Motor neuron (in vitro differentiated cells): ENCODE results near the gene FAM229B. TPM values are rescaled to one million over a fixed set of nuclear protein-coding genes. Genes with fewer than 3 reads are reported as not detected.
A peak's percentile ranks its signal among the peaks of the same experiment; 100 is the strongest.
"Not testable (repeated sequence)": the region's sequence is repeated elsewhere in the genome, so short reads cannot be mapped to it uniquely, and the experiment has no call there.

Experiments used
- ATAC-seq, 8 experiments: fragments of 200-7000 bp; cut with Tn5 transposase; replicated peaks in 6 of 8; 2 replicates each; pipeline ENCODE4 v1.8.0; 2021; ENCODE audit warnings: mild to moderate bottlenecking in 8 of 8, moderate library complexity in 8 of 8
- H3K27ac ChIP-seq, 2 donors: fragments of 250-450 bp; sonication (Bioruptor Pico); 2 replicates each; pipeline ENCODE4 v1.9.0; 2021; ENCODE audit warnings: antibody characterized with exemption in 2 of 2, mild to moderate bottlenecking in 2 of 2, moderate library complexity in 1 of 2
- H3K4me1 ChIP-seq, 2 donors: fragments of 250-450 bp; sonication (Bioruptor Pico); replicated peaks in 1 of 2; 2 replicates each; pipeline ENCODE4 v1.6.1; 2021; ENCODE audit warnings: antibody characterized with exemption in 2 of 2, mild to moderate bottlenecking in 2 of 2, moderate library complexity in 1 of 2
- H3K4me3 ChIP-seq, 5 donors: fragments of 250-450 bp; sonication (Bioruptor Pico); 2 replicates each; pipeline ENCODE4 v1.9.0; 2021; ENCODE audit warnings: antibody characterized with exemption in 5 of 5, mild to moderate bottlenecking in 5 of 5, moderate library complexity in 4 of 5
- WGBS, 10 experiments: fragments of 450-650 bp; shearing (Covaris generic); methylation state at CpG; one replicate each; pipeline ENCODE4 v1.0.0; 2022; 5-methylcytosine and 5-hydroxymethylcytosine counted together
- in situ Hi-C, 9 experiments: fragments of 400-800 bp; cut with MboI; loops; one replicate each; pipeline ENCODE4 v1.15.0; 2021; ENCODE audit warnings: low sequenced_read_pairs in 9 of 9, low pct_unique_long_range_greater_than_20kb in 2 of 9; ENCODE audit not compliant: unreplicated experiment in 9 of 9
- total RNA-seq, 8 experiments: library from RNA; unstranded; fragments of 300-600 nt; gene quantifications; 2 replicates each; pipeline versions ENCODE4 v1.2.3 to v1.2.4, GENCODE V29; 2022

FAM229B gene
- total RNA-seq, 8 experiments from 2014 or later, result 10.7 to 121 (median 82.9) TPM

DNA sequence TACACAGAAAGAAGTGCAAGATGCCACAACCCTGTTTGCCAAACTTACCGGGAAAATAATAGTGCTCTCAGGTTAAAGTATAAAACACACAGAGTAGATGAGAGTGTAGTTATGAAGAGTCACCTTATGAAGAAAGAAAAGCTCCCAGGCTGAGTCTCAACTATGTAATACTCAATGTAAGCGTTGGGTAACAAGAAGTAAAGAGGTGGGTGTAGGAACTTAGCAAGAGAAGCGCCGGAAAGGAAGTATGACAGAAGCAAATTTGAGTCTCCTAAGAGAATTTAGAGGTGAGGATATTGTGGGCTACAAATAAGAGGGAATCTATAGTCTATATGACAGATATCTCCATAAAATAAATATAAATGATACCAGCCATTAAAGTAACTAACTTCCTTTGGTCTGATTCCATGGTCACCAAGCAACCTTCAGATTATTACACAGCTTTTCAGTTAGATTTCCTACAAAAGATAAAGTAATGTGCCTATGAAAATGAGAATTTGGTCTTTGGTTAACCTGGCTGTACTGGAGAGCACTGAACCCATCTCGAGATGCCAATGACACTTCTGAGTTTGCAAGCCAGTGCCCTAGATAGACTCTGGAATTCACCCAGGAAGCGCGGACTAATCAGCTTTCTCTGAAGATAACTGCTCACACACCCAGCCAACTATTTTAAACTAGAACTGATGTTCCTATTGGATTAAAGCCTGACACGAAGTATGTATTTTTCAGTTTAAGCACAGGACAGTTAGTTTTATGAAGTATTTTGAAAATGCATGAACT is 1.9 kb upstream of the FAM229B start:
- 50 to 100% (median 91%) methylated on average over 1 to 8 of the region's 8 CpGs for WGBS, 10 experiments
- H3K4me3 ChIP-seq, result no peak overlapping the region

DNA sequence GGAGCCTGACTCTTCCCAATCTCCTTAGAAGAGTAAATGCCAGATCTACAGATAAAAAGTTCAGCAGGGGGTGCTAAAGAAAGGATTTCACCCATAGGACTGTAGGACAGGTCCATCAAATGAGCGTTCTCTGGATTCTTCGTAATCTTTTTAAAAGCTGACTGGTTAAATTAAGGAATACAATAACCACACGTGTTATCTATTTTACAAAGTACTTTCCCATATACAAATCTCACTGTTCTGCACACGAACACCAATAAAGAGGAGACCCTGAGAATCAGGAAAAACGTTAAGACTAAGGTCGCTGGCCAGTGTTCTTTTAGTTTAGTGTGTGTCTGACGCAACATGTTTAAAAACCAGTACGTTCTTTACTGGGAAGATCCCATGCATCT is 651 bp upstream of the FAM229B start:
- WGBS, 10 experiments, result 0 to 5% (median 0%) methylated on average over 3 to 8 of the region's 8 CpGs; no CpG with 5 or more reads in 1 of the 10 experiments
- Histone ChIP-seq H3K27ac (peak overlapping the region; percentile 73 to 90), H3K4me3 (peak overlapping the region; percentile 55 to 96 (median 70)), H3K4me1 (peaks cover 4 to 17% of the 10 kb centered on the region in 2 donors)
- peak; percentile 6 to 51 (median 14) for ATAC-seq
- in situ Hi-C loops, result no loop called here

More for the DNA sequence above, 1.9 kb upstream of the FAM229B start:
- in situ Hi-C loops, result no loop called here
- Histone ChIP-seq H3K4me1 (peaks cover 4 to 17% of the 10 kb centered on the region in 2 donors), H3K27ac (no peak overlapping the region)
- ATAC-seq, result no peak

GRCh38 chr6:112087916-112088315 is 525 bp downstream of the FAM229B start:
- in situ Hi-C loops, result no loop called here
- Histone ChIP-seq H3K27ac (peak overlapping the region; percentile 73 to 90), H3K4me1 (peaks cover 4 to 17% of the 10 kb centered on the region in 2 donors), H3K4me3 (peak overlapping the region; percentile 55 to 96 (median 70))
- 0 to 38% (median 12%) methylated on average over 2 to 7 of the region's 7 CpGs for WGBS, 10 experiments
- peak in 2 of 8 experiments; percentile 1 for ATAC-seq

- no peak for ATAC-seq
- Histone ChIP-seq H3K4me1 (no peaks in the 10 kb centered on the region), H3K27ac (no peak overlapping the region), H3K4me3 (no peak overlapping the region)
- WGBS, 10 experiments, result 64 to 100% (median 86%) methylated on average over 1 to 2 of the region's 2 CpGs; no CpG with 5 or more reads in 3 of the 10 experiments
- in situ Hi-C loops, result no loop called here
Observed at GRCh38 chr6:112096901-112097300, 9.5 kb downstream of the FAM229B start.

GRCh38 chr6:112100561-112100960 is 13.2 kb downstream of the FAM229B start:
- in situ Hi-C loops, result no loop called here
- Histone ChIP-seq H3K4me3 (no peak overlapping the region), H3K4me1 (no peaks in the 10 kb centered on the region), H3K27ac (no peak overlapping the region)
- no peak for ATAC-seq
- 53 to 100% (median 66%) methylated on average over 1 to 4 of the region's 4 CpGs; no CpG with 5 or more reads in 2 of the 10 experiments for WGBS, 10 experiments

- H3K4me1 ChIP-seq, in situ Hi-C loops, H3K4me3 ChIP-seq, H3K27ac ChIP-seq, ATAC-seq: not testable (repeated sequence)
- no CpG with 5 or more reads among the region's 2 CpGs for WGBS, 10 experiments
Observed at GRCh38 chr6:112106026-112106425, 18.6 kb downstream of the FAM229B start.

GRCh38 chr6:112106562-112106961 is 19.2 kb downstream of the FAM229B start:
- no peak overlapping the region for H3K27ac ChIP-seq
- in situ Hi-C loops, result no loop called here
- peak in 3 of 8 experiments; percentile 6 to 14 (median 10) for ATAC-seq
- WGBS, 10 experiments, result 33 to 100% (median 80%) methylated on average over 1 to 2 of the region's 2 CpGs; no CpG with 5 or more reads in 5 of the 10 experiments
- H3K4me3 ChIP-seq, result no peak overlapping the region
- no peaks in the 10 kb centered on the region for H3K4me1 ChIP-seq

GRCh38 chr6:112109262-112109661 is 21.9 kb downstream of the FAM229B start:
- Histone ChIP-seq H3K27ac (no peak overlapping the region), H3K4me1 (peaks cover 0 to 5% of the 10 kb centered on the region in 2 donors), H3K4me3 (no peak overlapping the region)
- peak in 5 of 8 experiments; percentile 30 to 76 (median 70) for ATAC-seq
- WGBS, 10 experiments, result 0 to 100% (median 34%) methylated on average over 1 to 9 of the region's 9 CpGs; no CpG with 5 or more reads in 1 of the 10 experiments
- in situ Hi-C loops, result no loop called here

GRCh38 chr6:112113431-112113830 is 26.0 kb downstream of the FAM229B start:
- H3K4me1 ChIP-seq, result peaks cover 0 to 5% of the 10 kb centered on the region in 2 donors
- H3K27ac ChIP-seq, result no peak overlapping the region
- in situ Hi-C loops, result no loop called here
- no peak overlapping the region for H3K4me3 ChIP-seq
- 48 to 94% (median 80%) methylated on average over 1 to 3 of the region's 3 CpGs; no CpG with 5 or more reads in 3 of the 10 experiments for WGBS, 10 experiments
- no peak for ATAC-seq

- H3K27ac ChIP-seq, result no peak overlapping the region
- H3K4me3 ChIP-seq, result no peak overlapping the region
- ATAC-seq, result no peak
- in situ Hi-C loops, result no loop called here
- peaks cover 0 to 5% of the 10 kb centered on the region in 2 donors for H3K4me1 ChIP-seq
Observed at GRCh38 chr6:112113918-112114317, 26.5 kb downstream of the FAM229B start.

- WGBS, 10 experiments, result 83 to 100% (median 91%) methylated on average over 2 to 3 of the region's 3 CpGs
- in situ Hi-C loops, result no loop called here
Observed at GRCh38 chr6:112114577-112115223, 27.3 kb downstream of the FAM229B start.

DNA sequence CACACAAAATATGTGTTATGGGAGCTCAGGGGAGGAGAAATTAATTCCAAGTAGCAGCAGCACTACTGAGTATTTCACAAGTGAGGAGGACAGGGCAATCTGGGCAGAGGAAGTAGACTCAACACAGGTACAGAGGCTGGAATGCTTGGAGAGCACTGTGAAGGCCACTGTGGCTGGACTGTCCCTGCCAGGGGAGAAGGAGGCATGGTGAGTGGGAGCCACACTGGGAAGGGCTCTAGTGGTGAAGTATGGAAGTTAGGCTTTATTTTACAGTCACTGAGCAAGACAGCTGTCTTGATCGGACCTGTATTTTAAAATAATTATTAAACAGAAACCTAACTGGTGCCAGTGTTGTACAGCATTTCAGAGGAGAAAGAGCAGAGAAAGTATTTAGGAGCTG is 28.8 kb downstream of the FAM229B start:
- H3K27ac ChIP-seq, result no peak overlapping the region
- 83 to 100% (median 100%) methylated on average over 1 of the region's 1 CpG; no CpG with 5 or more reads in 3 of the 10 experiments for WGBS, 10 experiments
- H3K4me1 ChIP-seq, result peaks cover 0 to 5% of the 10 kb centered on the region in 2 donors
- H3K4me3 ChIP-seq, result no peak overlapping the region
- in situ Hi-C loops, result no loop called here
- peak in 2 of 8 experiments; percentile 3 to 27 for ATAC-seq

More at GRCh38 chr6:112114577-112115223, 27.3 kb downstream of the FAM229B start:
- no peak for ATAC-seq
- peaks cover 0 to 5% of the 10 kb centered on the region in 2 donors for H3K4me1 ChIP-seq
- no peak overlapping the region for H3K4me3 ChIP-seq
- no peak overlapping the region for H3K27ac ChIP-seq

GRCh38 chr6:112117554-112117953 is 30.2 kb downstream of the FAM229B start:
- H3K4me3 ChIP-seq, result no peak overlapping the region
- ATAC-seq, result peak in 2 of 8 experiments; percentile 9 to 13
- 0 to 100% (median 83%) methylated on average over 1 of the region's 1 CpG; no CpG with 5 or more reads in 5 of the 10 experiments for WGBS, 10 experiments
- in situ Hi-C loops, result no loop called here
- no peak overlapping the region for H3K27ac ChIP-seq
- H3K4me1 ChIP-seq, result peaks cover 0 to 5% of the 10 kb centered on the region in 2 donors
